HEK293 (cell line): ENCODE data around the gene AKR1C1.
"Not testable (repeated sequence)": the region's sequence is repeated elsewhere in the genome, so short reads cannot be mapped to it uniquely, and the experiment has no call there.

Experiments
- CTCF ChIP-seq: fragments of 450-650 bp; formaldehyde crosslinking; IDR thresholded peaks from 2 replicates; pipeline ENCODE4 v1.5.1; 2016; ENCODE audit warnings: missing biosample characterization, missing genetic modification characterization
- REST ChIP-seq: fragments of 450-650 bp; formaldehyde crosslinking; IDR thresholded peaks from 2 replicates; pipeline ENCODE4 v1.5.1; 2016; ENCODE audit warnings: missing biosample characterization, missing genetic modification characterization
- SP7 ChIP-seq: fragments of 450-650 bp; formaldehyde crosslinking; IDR thresholded peaks from 2 replicates; pipeline ENCODE4 v1.5.1; 2016; ENCODE audit warnings: missing biosample characterization, missing genetic modification characterization

GRCh38 chr10:4940909-4941308 lies 22.3 kb upstream of the AKR1C1 start:
- not testable (repeated sequence) for TF ChIP-seq CTCF; SP7 (tag by site-specific recombination); REST
